HG03095 (cell line): ENCODE data around the gene IGLON5.

Experiments
- ATAC-seq: cut with Tn5 transposase; IDR thresholded peaks from one replicate; pipeline ENCODE4 v1.9.1; 2021; ENCODE audit warnings: moderate library complexity; ENCODE audit not compliant: unreplicated experiment

The IGLON5 gene

DNA sequence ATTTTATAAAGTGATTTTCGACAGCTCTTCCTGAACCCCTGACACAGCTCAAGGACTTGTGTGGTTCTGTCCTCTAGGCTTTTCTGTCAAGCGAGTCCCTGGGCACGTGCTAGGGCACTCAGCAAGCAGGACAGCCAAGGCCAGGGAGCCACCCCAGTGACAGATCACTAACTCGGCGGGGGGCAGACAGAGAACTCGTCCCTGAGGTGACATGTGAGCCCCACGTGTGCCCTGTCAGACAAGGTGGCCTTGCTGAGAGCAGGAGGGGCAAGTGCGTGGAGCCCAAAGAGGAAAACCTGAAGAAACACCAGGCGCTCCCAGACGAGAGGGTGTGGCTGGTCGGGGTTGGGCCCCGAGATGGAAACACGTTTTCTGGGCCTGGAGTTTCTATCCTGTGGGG, 49.8 kb downstream of the IGLON5 start:
- no peak for ATAC-seq

DNA sequence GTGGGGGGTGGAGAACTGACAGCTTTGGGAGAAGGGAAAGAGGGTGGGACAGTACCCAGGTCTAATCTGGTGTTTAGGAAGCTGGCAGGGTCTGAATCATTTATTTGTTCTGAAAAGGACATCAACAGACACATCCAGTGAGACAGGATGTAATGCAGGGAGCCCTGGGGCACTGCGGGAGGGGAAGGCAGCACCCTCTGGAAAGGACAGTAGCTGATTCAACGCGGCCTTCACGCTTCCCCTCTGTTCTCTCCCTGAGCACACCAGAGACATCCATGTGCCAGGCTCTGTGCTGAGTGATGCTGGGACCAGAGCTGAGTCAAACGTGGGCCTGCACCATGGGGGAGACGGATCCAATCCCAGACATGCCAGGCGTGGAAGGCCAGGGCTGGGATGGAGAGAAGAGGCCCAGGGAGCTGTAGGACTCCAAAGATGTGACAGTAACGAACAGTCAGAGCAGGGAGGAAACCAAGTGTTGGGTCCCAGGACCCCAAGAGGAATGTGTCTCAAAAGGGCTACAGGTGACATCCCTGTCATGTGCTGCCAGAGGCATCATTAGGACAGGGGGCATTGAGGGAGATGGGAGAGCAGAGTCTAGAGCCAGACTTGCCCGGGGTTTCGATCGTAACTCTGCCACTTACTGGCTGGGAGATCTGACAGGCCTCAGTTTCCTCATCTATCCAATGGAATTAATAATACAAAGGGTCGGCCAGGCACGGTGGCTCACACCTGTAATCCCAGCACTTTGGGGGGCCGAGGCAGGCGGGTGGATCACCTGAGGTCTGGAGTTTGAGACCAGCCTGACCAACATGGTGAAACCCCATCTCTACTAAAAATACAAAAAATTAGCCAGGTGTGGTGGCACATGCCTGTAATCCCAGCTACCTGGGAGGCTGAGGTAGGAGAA, 53.0 kb downstream of the IGLON5 start:
- ATAC-seq: no peak

DNA sequence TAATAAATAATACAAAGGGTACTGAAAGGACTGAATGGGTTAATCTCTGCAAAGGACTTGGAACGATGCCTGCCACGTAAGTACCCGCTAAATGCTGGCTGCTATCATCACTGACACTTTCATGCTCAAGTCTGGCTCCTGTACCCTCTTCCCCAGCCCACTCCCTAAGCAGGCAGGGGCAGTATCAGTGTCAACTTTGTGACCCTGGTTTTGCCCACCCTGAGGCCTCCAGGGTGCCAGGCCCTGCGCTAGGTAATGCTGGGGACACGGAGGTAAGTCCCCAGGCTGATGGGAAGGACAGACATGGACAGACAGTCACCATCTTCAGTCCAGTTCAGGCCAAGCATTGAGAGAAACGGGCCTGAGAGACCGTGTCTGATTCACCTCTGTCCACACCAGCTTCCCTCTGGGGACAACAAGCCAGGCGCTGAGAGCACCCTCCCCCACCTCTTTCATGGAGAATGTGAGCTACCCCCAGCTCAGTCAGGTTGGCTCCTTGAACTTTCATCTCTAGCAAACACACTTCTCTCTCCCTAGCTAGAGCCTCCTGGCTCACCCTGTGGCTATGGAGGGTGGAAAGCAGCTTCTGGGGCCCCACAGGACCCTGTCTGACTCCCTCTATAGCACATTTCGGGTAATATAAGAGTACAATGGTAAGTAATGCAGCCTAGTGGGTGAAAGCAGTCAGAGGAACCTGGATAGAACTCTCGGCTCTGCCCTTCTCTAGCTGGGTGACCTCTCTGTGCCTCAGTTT, 53.9 kb downstream of the IGLON5 start:
- no peak for ATAC-seq

DNA sequence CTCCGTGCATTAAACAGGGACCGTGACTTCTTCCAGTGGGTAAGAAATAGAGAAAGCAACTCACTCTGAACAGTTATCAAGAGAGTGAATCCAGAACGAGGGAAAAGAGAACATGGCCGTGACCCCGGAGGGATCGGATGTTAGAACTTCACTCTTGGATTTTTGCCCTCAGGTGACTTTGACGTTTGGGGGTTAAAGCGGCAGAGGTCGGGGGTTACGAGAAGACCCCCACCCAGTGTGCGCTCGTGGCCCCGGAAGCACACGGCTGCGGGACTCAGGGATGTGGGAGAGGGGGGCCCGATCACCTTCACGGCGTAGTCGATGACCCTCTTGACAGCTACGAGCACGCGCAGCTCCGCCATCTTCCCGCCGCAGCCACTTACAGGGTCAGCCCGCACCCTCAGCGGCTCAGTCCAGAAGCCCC, 54.5 kb downstream of the IGLON5 start, which contains the start of gene ETFB:
ETFB (minus strand) TSS at position 424 of the 424 bp plus-strand sequence; CDS start at position 362, 62 bp downstream.
- no peak for ATAC-seq

DNA sequence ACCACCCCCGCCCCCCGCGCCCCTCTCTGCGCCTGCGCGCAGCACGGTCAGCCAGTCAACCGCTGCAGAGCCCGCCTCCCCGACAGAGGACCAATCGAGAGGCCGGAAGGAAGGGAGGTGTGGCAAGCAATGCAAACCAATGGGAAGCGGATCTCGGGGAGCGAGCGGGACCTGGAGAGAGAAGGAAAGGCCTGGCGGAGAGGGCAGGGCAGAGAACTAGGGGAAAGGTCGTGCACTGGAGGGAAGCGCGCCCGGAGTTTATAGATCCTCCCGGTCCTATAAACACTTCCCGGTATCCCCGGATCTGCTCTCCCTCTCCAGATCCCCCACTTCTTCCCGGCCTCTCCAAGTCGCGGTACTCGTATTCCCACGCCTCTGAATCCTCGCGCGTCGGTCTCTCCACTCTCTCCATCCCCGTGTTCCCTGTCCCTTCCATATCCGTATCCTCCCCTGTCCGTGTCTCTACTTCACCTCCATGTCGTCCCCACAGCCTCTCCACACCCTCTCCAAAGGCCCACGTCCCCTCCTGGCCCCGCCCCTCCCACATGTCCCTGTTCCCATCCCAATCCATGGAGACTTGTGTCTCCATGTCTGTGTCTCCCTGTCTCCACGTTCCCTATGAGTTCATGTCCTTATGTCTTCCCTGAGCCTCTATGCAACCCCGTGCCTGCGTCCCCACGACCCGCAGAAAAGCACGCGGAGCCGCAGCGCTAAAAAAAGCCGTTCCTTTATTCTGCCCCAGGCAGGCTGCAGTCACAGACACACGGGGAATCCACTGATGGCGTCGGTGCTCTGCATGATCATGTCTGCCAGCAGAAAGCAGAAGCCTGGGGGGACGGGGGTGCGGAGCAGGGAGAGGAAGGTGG, 55.2 kb downstream of the IGLON5 start:
- ATAC-seq: peak; percentile 45

DNA sequence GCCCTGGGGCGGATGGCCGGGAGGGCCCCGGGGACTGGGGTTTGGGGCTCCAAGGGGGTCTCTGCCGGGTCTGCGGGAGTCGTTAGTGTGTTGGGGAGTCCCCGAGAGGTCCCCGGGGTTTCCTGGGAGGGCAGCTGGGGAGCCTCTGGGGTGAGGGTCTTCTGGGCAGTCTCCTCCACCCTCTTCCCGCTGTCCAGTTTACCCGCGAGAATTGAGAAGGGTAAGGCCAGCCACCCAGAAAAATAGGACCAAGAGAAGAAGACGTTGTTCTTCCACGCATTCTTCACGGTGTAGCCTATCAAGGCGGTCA, 55.8 kb downstream of the IGLON5 start:
- ATAC-seq: peak; percentile 12

DNA sequence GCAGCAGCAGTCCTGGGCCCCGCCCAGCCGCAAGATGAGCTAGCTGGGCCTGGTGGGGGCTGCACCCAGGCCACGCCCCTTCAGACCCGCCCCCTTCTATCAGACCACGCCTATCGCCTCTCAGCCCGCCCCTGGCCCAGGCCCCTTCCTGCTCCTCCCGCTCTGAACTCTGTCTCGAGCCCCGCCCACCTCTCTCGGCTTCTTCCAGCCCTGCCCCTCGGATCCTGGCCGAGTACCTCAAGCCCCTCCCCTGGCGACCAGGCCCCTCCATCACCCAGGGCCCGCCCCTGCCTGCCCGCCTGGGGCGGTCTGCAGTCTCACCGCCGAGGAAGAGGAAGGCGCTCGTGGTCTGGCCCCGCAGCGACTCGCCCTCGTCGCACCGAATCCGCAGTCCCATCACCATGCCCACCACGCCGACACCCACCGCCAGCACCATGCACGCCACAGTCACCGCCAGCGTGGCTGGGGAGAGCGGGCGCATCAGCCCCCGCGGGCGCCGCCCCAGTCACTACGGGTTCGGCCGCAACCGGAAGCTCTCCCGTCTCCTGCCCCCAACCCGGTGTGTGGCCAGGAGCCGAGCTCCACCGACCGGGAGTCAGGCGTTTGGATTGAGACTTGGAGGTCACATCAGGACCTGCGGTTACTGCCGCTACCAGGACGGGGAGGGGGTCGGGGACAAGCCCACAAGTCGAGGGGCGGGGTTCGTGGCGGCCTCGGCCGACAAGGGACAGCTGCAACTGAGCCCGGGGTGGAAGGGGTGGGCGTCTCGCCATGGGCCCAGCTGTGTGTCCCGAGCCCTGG, 56.3 kb downstream of the IGLON5 start:
- peak; percentile 54 for ATAC-seq

DNA sequence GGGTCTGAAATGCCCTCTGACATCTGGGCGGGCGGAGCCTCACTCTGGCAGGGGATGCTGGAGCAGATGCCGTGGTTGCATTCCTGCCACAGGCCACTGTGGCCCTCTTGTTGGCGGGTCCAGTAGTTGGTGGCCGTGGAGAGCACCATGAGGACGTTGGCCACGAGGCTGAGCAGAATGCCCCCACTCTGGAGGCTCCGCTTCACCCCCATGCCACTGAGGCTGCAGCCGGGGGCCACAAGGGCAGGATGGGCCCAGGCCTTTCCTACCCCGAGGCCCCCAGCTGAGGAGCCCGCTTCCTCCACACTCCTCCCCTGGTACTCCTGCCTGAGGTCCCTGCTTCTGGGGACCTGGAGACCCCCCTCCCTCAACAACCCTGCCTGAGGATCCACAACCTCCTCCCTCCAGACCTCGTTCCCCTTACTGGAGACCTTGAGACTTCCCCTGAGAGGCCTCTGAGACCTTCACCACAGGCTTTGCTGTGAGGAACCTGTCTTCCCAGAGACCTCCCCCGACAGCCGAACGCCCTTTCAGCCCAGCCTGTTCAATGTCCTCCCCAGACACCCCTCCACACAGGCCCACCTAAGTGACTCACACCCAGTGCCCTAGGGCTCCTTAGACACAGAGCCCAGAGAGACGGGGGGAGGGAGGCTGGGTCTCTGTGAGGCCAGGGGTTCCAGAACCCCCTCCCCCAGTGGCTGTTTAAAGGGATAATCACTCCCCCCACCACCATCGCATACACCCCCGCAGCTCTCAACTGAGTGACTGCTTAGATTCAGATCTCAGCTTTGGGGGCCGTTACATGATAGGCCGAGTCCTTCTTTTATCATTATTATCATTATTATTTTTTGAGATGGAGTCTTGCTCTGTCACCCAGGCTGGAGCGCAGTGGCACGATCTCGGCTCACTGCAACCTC, 57.2 kb downstream of the IGLON5 start, which contains the start of gene CLDND2:
CLDND2 (minus strand) TSS at position 638 of the 917 bp plus-strand sequence; CDS start at position 212, 426 bp downstream.
- no peak for ATAC-seq

DNA sequence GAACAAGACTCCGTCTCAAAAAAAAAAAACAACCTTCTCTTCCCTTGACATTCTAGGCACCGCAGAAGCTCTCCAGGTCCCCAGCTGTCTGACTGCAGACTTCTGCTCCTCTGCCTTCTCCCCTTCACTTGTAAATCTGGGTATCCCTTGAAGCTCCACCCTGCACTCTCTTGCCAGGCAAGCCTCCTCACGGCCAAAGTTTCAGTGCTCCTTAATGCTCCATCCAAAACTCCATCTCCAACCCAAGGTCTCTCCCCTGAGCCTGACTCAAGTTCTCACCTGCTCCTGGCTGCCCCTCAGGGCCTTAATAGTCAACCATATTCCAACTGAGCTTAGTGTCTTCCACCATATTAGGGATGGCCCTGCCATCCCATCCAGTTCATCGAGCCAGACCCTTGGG, 58.8 kb downstream of the IGLON5 start:
- no peak for ATAC-seq

DNA sequence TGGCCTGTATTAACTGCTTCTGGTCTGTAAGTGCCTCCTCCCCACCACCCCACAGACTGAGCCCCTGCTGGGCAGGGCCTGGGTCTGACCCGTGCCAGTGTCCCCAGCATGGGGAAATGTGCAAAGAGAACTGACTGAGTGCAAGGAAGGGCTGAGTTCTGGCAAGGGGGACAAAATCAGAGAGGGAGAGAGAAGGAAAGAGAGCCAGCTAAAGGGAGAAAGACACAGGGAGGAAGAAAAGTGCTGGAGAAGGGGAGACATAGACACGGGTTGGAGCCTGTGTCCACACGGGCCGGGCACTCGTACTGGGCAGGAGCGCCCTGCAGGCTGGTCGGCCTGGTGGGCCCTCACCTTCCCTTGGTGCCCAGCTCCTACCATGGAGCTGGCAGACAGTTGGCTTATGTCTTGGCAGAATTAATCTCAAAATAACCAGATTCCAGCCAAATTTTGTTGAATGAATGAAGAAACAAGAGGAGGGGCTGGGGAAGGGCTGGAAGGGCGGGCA, 59.8 kb downstream of the IGLON5 start:
- ATAC-seq: no peak

DNA sequence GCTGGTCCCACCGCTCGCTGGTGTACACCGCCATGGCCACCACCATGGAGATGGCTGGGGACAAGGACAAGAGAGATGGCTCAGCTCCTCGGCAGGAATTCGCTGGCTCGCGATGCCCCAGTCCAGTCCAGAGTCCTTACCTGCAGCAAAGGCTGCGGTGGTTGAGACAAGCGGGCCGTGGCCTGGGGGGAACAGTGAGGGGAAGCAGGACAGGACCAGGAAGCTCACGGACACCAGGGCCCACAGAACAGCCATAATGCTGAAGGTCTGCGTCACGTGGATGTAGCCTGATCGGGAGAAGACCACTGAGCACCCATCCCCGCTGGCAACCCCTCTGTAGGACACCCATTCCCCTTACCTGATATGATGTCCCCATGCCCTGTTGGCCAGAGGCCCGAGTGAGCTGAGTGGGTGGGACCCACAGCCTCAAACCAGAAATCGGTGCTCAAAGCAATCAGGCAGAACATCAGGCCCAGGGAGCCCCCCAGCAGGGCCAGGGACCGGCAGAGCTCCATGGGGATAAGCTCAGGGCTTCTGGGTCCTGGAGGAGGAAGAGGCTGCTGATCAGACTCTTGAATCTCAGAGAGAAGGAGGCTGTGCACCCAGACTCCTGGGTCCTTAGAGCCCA, 60.7 kb downstream of the IGLON5 start:
- no peak for ATAC-seq

DNA sequence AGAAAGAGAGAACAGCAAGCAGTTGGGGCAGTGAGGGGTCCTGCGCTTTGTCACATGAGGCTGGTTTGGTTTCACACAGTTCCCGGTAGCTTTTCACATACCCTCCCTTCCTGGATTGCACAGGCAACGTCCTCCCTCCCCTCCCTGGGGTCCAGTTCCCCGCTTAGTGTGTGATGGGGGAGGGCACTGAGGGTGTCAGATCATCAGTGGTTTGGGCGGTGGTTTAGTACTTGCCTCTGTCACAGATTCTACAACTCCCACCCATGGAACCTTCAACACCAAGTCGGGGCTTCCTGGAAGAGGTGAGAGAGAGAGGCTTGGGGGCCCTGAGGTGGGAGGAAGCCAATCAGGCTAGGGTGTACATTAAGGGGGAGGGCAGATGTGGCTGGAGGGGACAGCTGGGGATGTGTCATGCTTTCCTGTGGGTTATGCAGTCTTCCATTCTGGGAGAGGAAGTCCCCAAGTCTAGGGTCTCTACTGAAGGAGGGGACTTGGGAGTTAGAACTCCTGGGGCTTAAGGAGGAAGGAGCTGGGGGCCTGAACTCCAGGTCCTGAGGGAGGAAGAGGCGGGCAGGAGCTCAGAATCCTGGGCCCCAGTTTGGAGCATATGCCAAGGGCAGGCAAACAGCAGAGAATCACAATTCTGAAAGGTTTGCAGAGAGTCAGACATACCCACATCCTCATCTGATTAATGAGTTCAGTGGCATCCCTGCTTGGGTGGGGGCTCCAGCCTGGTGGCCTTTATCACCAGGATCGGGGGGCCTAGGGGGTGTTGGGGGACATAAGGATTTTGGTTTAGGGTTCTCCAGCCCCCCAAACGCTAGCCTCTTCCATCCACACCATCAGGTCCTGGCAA, 61.4 kb downstream of the IGLON5 start, which contains the start of gene NKG7:
NKG7 (minus strand) TSS at position 6 of the 856 bp plus-strand sequence. CDS start 119 bp downstream, outside the sequence.
- ATAC-seq: no peak

DNA sequence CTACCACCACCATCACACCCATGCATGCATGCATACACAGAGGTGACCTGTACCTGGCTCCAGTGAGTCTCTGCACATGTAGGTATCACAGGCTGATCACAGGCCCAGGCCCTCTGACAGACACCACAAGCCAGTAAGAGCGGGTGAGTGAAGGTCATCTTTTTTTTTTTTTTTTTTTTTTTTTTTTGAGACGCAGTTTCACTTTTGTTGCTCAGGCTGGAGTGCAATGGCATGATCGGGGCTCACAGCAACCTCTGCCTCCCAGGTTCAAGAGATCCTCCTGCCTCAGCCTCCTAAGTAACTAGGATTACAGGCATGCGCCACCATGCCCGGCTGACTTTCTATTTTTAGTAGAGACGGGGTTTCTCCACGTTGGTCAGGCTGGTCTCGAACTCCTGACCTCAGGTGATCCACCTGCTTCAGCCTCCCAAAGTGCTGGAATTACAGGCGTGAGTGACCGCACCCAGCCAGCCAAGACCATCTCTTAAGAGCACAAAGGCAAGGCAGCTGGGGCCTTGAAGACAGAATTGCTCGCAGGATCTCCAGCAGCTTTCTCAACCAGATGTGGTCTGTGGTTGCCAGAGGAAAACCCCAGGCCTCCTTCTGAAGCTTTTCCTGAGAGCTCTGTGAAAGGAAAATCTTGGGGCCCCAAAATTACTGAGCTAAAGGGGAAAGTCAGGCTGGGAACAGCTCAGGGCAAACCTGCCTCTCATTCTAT, 64.2 kb downstream of the IGLON5 start:
- ATAC-seq: no peak

DNA sequence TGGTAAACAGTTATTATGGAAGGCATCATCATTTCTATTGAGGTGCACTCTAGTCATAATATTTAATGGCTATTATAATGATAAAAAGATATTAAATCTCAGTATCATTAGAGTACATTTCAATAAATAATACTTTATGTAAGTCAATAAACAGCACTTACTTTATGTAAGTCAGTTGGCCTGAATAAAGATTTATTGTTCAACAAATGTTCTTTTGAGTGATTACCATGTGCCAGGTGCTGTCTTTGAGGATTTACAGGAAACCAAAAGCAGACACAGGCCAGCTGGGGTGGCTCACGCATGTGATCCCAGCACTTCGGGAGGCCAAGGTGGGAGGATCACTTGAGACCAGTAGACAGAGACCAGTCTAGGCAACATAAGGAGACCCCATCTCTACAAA, 66.0 kb downstream of the IGLON5 start:
- ATAC-seq: no peak

DNA sequence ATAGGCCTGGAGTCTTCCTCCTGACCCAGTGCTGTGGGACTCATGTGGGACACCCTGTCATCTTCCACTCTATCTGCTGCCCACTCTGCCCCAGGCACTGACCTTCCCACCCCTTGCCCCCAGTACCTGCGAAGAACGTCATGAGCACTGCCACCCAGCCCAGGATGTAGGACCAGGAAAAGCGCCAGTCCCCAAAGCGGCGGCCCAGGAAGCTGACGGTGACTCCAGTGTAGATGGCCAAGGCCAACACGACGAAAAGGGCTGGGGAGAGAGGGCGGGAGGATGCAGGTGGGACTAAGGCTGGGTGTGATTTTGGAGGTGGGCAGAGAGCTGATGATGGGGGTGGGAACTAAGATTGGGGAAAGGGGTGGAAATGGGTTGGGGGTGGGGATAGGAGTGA, 68.9 kb downstream of the IGLON5 start:
- ATAC-seq: no peak
